Liver (tissue), 9 donors: ENCODE measurements around the gene NTNG1. TPM values are rescaled to one million over a fixed set of nuclear protein-coding genes. Genes with fewer than 3 reads are reported as not detected.

Experiments
- DNase-seq: peaks from one replicate; pipeline ENCODE4 v3.0.0-alpha.2; 2017; ENCODE audit warnings: low spot score
- H3K27ac ChIP-seq, 2 donors: one replicate each; pipeline ENCODE4 v1.7.0; 2013; ENCODE audit warnings: inconsistent platforms in 2 of 2, low read length in 2 of 2, control low read depth in 1 of 2, low read depth in 1 of 2, mild to moderate bottlenecking in 1 of 2
- H3K27me3 ChIP-seq, 4 donors: one replicate each; pipeline versions ENCODE4 v1.6.1 to v1.7.0; 2013; ENCODE audit warnings: low read length in 3 of 4, inconsistent platforms in 1 of 4, mild to moderate bottlenecking in 1 of 4, moderate library complexity in 1 of 4; ENCODE audit not compliant: control insufficient read depth in 4 of 4, insufficient read depth in 4 of 4
- H3K36me3 ChIP-seq, 4 donors: one replicate each; pipeline versions ENCODE4 v1.6.1 to v1.7.0; 2013; ENCODE audit warnings: low read length in 3 of 4, mild to moderate bottlenecking in 3 of 4, low read depth in 1 of 4, moderate library complexity in 1 of 4; ENCODE audit not compliant: control insufficient read depth in 4 of 4, insufficient read depth in 3 of 4
- H3K4me1 ChIP-seq, 4 donors: one replicate each; pipeline versions ENCODE4 v1.6.1 to v1.7.0; 2013; ENCODE audit warnings: low read length in 3 of 4, mild to moderate bottlenecking in 3 of 4, moderate library complexity in 1 of 4; ENCODE audit not compliant: control insufficient read depth in 4 of 4, insufficient read depth in 4 of 4
- H3K4me3 ChIP-seq, 3 donors: one replicate each; pipeline versions ENCODE4 v1.6.1 to v1.7.0; 2013; ENCODE audit warnings: low read length in 3 of 3, control low read depth in 1 of 3, low read depth in 1 of 3, mild to moderate bottlenecking in 1 of 3
- H3K9ac ChIP-seq, 2 donors: one replicate each; pipeline ENCODE4 v1.7.0; 2013; ENCODE audit warnings: low read length in 2 of 2, mild to moderate bottlenecking in 2 of 2, moderate library complexity in 2 of 2, control low read depth in 1 of 2, low read depth in 1 of 2
- H3K9me3 ChIP-seq, 4 donors: one replicate each; pipeline versions ENCODE4 v1.6.1 to v1.7.0; 2013; ENCODE audit warnings: low read length in 3 of 4; ENCODE audit not compliant: control insufficient read depth in 4 of 4
- CTCF ChIP-seq: fragments of 150-350 bp; IDR thresholded peaks from 2 replicates; pipeline ENCODE4 v1.5.1; 2017; ENCODE audit warnings: improper control_type of control experiment, low read depth, low read length; ENCODE audit not compliant: missing input control
- EGR1 ChIP-seq, 2 donors: IDR thresholded peaks; 2 replicates each; pipeline ENCODE4 v1.6.1; 2016 to 2018; ENCODE audit warnings: antibody characterized with exemption in 2 of 2, low read depth in 2 of 2
- FOXA1 ChIP-seq: IDR thresholded peaks from 2 replicates; pipeline ENCODE4 v1.6.1; 2016; ENCODE audit warnings: antibody characterized with exemption
- FOXA2 ChIP-seq: IDR thresholded peaks from 2 replicates; pipeline ENCODE4 v1.6.1; 2016; ENCODE audit warnings: antibody characterized with exemption
- GABPA ChIP-seq, 2 donors: IDR thresholded peaks in 1 of 2; conservative IDR thresholded peaks in 1 of 2; 2 replicates each; pipeline ENCODE4 v1.6.1; 2016; ENCODE audit warnings: antibody characterized with exemption in 2 of 2, mild to moderate bottlenecking in 1 of 2, moderate library complexity in 1 of 2
- HNF4A ChIP-seq, 2 donors: conservative IDR thresholded peaks; 2 replicates each; pipeline ENCODE4 v1.6.1; 2016; ENCODE audit warnings: antibody characterized with exemption in 2 of 2, mild to moderate bottlenecking in 2 of 2
- HNF4G ChIP-seq: IDR thresholded peaks from 2 replicates; pipeline ENCODE4 v1.6.1; 2016; ENCODE audit warnings: antibody characterized with exemption
- JUND ChIP-seq, 2 donors: IDR thresholded peaks; 2 replicates each; pipeline ENCODE4 v1.6.1; 2016; ENCODE audit warnings: antibody characterized with exemption in 2 of 2
- NR2F2 ChIP-seq: IDR thresholded peaks from 2 replicates; pipeline ENCODE4 v1.6.1; 2016; ENCODE audit warnings: antibody characterized with exemption
- RAD21 ChIP-seq, 2 donors: IDR thresholded peaks; 2 replicates each; pipeline ENCODE4 v1.6.1; 2016; ENCODE audit warnings: antibody characterized with exemption in 2 of 2, mild to moderate bottlenecking in 2 of 2
- REST ChIP-seq: IDR thresholded peaks from 2 replicates; pipeline ENCODE4 v1.6.1; 2016; ENCODE audit warnings: antibody characterized with exemption, mild to moderate bottlenecking
- RXRA ChIP-seq, 2 donors: IDR thresholded peaks; 2 replicates each; pipeline ENCODE4 v1.6.1; 2017 to 2018; ENCODE audit warnings: antibody characterized with exemption in 2 of 2, mild to moderate bottlenecking in 1 of 2
- TAF1 ChIP-seq: conservative IDR thresholded peaks from 2 replicates; pipeline ENCODE4 v1.6.1; 2016; ENCODE audit warnings: antibody characterized with exemption, mild to moderate bottlenecking
- ZBTB33 ChIP-seq: IDR thresholded peaks from 2 replicates; pipeline ENCODE4 v1.6.1; 2016; ENCODE audit warnings: antibody characterized with exemption
- whole genome bisulfite sequencing: extraction: QIAGEN DNeasy Blood & Tissue Kit; methylation state at CpG from one replicate; pipeline ENCODE4 v1.1.7; 2013; 5-methylcytosine and 5-hydroxymethylcytosine counted together
- polyA plus RNA-seq, 2 donors: library from polyadenylated mRNA; stranded (reverse) in 1 of 2; unstranded in 1 of 2; fragments of 200-250 nt in 1 of 2; fragments of >200 nt in 1 of 2; fragmentation: Nextera tagmentation in 1 of 2; extraction: Ambion mirVana in 1 of 2; gene quantifications; one replicate each; pipeline versions ENCODE4 v1.2.1 to v1.2.3, GENCODE V29; 2013 to 2015
- total RNA-seq, 2 donors: library from RNA; depleted of rRNA; stranded (reverse); fragments of >200 nt; gene quantifications; one replicate each; pipeline ENCODE4 v1.2.3, GENCODE V29; 2014
- TF ChIP-seq, protein P1 (sequence below): IDR thresholded peaks from 2 replicates; pipeline ENCODE4 v1.6.1; 2016; ENCODE audit warnings: antibody characterized with exemption
- TF ChIP-seq, protein P2 (sequence below): IDR thresholded peaks from 2 replicates; pipeline ENCODE4 v1.6.1; 2016; ENCODE audit warnings: antibody characterized with exemption
- donor health status: healthy.
- donor health status: healthy.
- donor health status: healthy.
- donor health status: healthy.
- donor health status: healthy.

The NTNG1 gene
- total and polyA plus RNA-seq, 4 donors: under 0.01 TPM; not detected in 2

GRCh38 chr1:107363154-107363553 is 222.3 kb downstream of the NTNG1 start:
- WGBS: 56% methylated on average over 1 of the region's 1 CpG
- TF ChIP-seq, protein P1, sequence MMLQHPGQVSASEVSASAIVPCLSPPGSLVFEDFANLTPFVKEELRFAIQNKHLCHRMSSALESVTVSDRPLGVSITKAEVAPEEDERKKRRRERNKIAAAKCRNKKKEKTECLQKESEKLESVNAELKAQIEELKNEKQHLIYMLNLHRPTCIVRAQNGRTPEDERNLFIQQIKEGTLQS: no peak
- no peak for TF ChIP-seq EGR1 (IDR thresholded peaks at IDR 0.05; ENCODE audit: low read depth in 2 of 2)
- H3K9ac ChIP-seq: no peak overlapping the region
- H3K27ac ChIP-seq: no peak overlapping the region
- H3K4me1 ChIP-seq: no peaks in the 10 kb centered on the region
- no peaks in the 10 kb centered on the region for H3K9me3 ChIP-seq
- no peak for DNase-seq
- H3K4me3 ChIP-seq: no peak overlapping the region
- H3K36me3 ChIP-seq: no peaks in the 10 kb centered on the region
- H3K27me3 ChIP-seq: no peaks in the 10 kb centered on the region

- TF ChIP-seq GABPA (IDR thresholded peaks at IDR 0.05 in 1 of 2, conservative IDR thresholded peaks at IDR 0.05 in 1 of 2): no peak
- TF ChIP-seq HNF4G: no peak
- TF ChIP-seq REST: no peak
- TF ChIP-seq, protein P1: no peak
- no peak for TF ChIP-seq RAD21 (IDR thresholded peaks at IDR 0.05)
- TF ChIP-seq, protein P2, sequence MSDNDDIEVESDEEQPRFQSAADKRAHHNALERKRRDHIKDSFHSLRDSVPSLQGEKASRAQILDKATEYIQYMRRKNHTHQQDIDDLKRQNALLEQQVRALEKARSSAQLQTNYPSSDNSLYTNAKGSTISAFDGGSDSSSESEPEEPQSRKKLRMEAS: no peak
- TF ChIP-seq TAF1: no peak
- TF ChIP-seq NR2F2: no peak
- TF ChIP-seq ZBTB33: no peak
- no peak for TF ChIP-seq EGR1 (IDR thresholded peaks at IDR 0.05; ENCODE audit: low read depth in 2 of 2)
- no peak for TF ChIP-seq FOXA2
- TF ChIP-seq HNF4A (conservative IDR thresholded peaks at IDR 0.05): no peak
- no peak for TF ChIP-seq JUND (IDR thresholded peaks at IDR 0.05)
- TF ChIP-seq FOXA1: no peak
- no peak for TF ChIP-seq CTCF
- no peak for TF ChIP-seq RXRA (IDR thresholded peaks at IDR 0.05)
- no peak for DNase-seq
- H3K4me1 ChIP-seq: no peaks in the 10 kb centered on the region
- no peak overlapping the region for H3K4me3 ChIP-seq
- H3K36me3 ChIP-seq: no peaks in the 10 kb centered on the region
- H3K27ac ChIP-seq: no peak overlapping the region
- 86% methylated on average over 2 of the region's 2 CpGs for WGBS
- H3K27me3 ChIP-seq: peaks cover 0 to 2% (median 0%) of the 10 kb centered on the region in 4 donors
- H3K9ac ChIP-seq: no peak overlapping the region
- H3K9me3 ChIP-seq: no peaks in the 10 kb centered on the region
Observed at GRCh38 chr1:107365527-107366240, 224.8 kb downstream of the NTNG1 start.
